H9 (cell line): ENCODE results near the gene ME3. TPM values are rescaled to one million over a fixed set of nuclear protein-coding genes. Genes with fewer than 3 reads are reported as not detected.

Experiments
- DNase-seq: peaks from one replicate; pipeline ENCODE4 v3.0.0-alpha.2; 2017
- H2AFZ ChIP-seq: one replicate; pipeline ENCODE4 v1.6.1; 2013; ENCODE audit warnings: mild to moderate bottlenecking, low read length, control low read depth, moderate library complexity
- H2AK5ac ChIP-seq: 2 replicates; pipeline ENCODE4 v1.6.1; 2013; ENCODE audit warnings: low read length, control low read depth, mixed read lengths; ENCODE audit not compliant: insufficient read length
- H2BK120ac ChIP-seq: one replicate; pipeline ENCODE4 v1.6.1; 2013; ENCODE audit warnings: low read depth, mild to moderate bottlenecking, low read length, control low read depth, inconsistent platforms; ENCODE audit not compliant: poor library complexity, severe bottlenecking
- H2BK12ac ChIP-seq: 2 replicates; pipeline ENCODE4 v1.6.1; 2013; ENCODE audit warnings: low read length, control low read depth, mixed read lengths, low read depth; ENCODE audit not compliant: insufficient read length
- H2BK15ac ChIP-seq: 2 replicates; pipeline ENCODE4 v1.6.1; 2013; ENCODE audit warnings: low read depth, low read length, control low read depth
- H2BK20ac ChIP-seq: one replicate; pipeline ENCODE4 v1.6.1; 2013; ENCODE audit warnings: low read depth, mild to moderate bottlenecking, low read length, control low read depth, inconsistent platforms; ENCODE audit not compliant: poor library complexity, severe bottlenecking
- H2BK5ac ChIP-seq: 2 replicates; pipeline ENCODE4 v1.6.1; 2013; ENCODE audit warnings: low read length, control low read depth, mixed read lengths; ENCODE audit not compliant: insufficient read length
- H3K14ac ChIP-seq: 2 replicates; pipeline ENCODE4 v1.6.1; 2013; ENCODE audit warnings: low read length, control low read depth; ENCODE audit not compliant: insufficient read depth
- H3K18ac ChIP-seq: 2 replicates; pipeline ENCODE4 v1.6.1; 2013; ENCODE audit warnings: low read depth, mild to moderate bottlenecking, mixed read lengths, low read length, control low read depth; ENCODE audit not compliant: insufficient read length
- H3K23ac ChIP-seq: 2 replicates; pipeline ENCODE4 v1.6.1; 2013; ENCODE audit warnings: low read length, control low read depth, mixed read lengths, low read depth; ENCODE audit not compliant: insufficient read length
- H3K23me2 ChIP-seq: 2 replicates; pipeline ENCODE4 v1.6.1; 2013; ENCODE audit warnings: low read depth, mild to moderate bottlenecking, mixed read lengths, low read length, control low read depth; ENCODE audit not compliant: insufficient read length, poor library complexity, severe bottlenecking
- H3K27ac ChIP-seq: 2 replicates; pipeline ENCODE4 v1.5.1; 2013; ENCODE audit warnings: low read length, control low read depth, mixed read lengths, low read depth; ENCODE audit not compliant: insufficient read length
- H3K27me3 ChIP-seq: 2 replicates; pipeline ENCODE4 v1.6.1; 2013; ENCODE audit warnings: low read length, control low read depth, inconsistent platforms; ENCODE audit not compliant: insufficient read depth
- H3K4ac ChIP-seq: 2 replicates; pipeline ENCODE4 v1.6.1; 2013; ENCODE audit warnings: low read depth, mild to moderate bottlenecking, control low read depth, inconsistent platforms, low read length, moderate library complexity
- H3K4me1 ChIP-seq: 2 replicates; pipeline ENCODE4 v1.6.1; 2013; ENCODE audit warnings: low read length, control low read depth, inconsistent platforms; ENCODE audit not compliant: insufficient read depth
- H3K4me2 ChIP-seq: 2 replicates; pipeline ENCODE4 v1.6.1; 2013; ENCODE audit warnings: low read length, control low read depth, mixed read lengths; ENCODE audit not compliant: insufficient read length, insufficient read depth
- H3K56ac ChIP-seq: 2 replicates; pipeline ENCODE4 v1.6.1; 2013; ENCODE audit warnings: low read depth, mild to moderate bottlenecking, mixed read lengths, low read length, control low read depth; ENCODE audit not compliant: insufficient read length
- H3K79me1 ChIP-seq: 2 replicates; pipeline ENCODE4 v1.6.1; 2013; ENCODE audit warnings: low read depth, mild to moderate bottlenecking, moderate library complexity, low read length, control low read depth, inconsistent platforms; ENCODE audit not compliant: insufficient read depth, poor library complexity, severe bottlenecking
- H3K79me2 ChIP-seq: 2 replicates; pipeline ENCODE4 v1.6.1; 2013; ENCODE audit warnings: low read length, control low read depth, inconsistent platforms; ENCODE audit not compliant: insufficient read depth
- H3K9ac ChIP-seq: 2 replicates; pipeline ENCODE4 v1.6.1; 2013; ENCODE audit warnings: low read length, control low read depth, mixed read lengths; ENCODE audit not compliant: insufficient read length; ENCODE audit errors: extremely low read depth
- H3K9me3 ChIP-seq: one replicate; pipeline ENCODE4 v1.6.1; 2013; ENCODE audit warnings: low read depth, low read length, inconsistent platforms; ENCODE audit not compliant: control insufficient read depth
- H3T11ph ChIP-seq: one replicate; pipeline ENCODE4 v1.6.1; 2013; ENCODE audit warnings: mild to moderate bottlenecking, low read length, control low read depth, inconsistent platforms
- H4K20me1 ChIP-seq: one replicate; pipeline ENCODE4 v1.6.1; 2013; ENCODE audit not compliant: control insufficient read depth, insufficient read length, insufficient read depth
- H4K5ac ChIP-seq: 2 replicates; pipeline ENCODE4 v1.6.1; 2013; ENCODE audit warnings: low read depth, mild to moderate bottlenecking, mixed read lengths, low read length, control low read depth; ENCODE audit not compliant: insufficient read length
- H4K8ac ChIP-seq: replicated peaks from 2 replicates; pipeline ENCODE4 v1.6.1; 2013; ENCODE audit warnings: low read length, control low read depth, mixed read lengths, low read depth; ENCODE audit not compliant: insufficient read length
- H4K91ac ChIP-seq: 2 replicates; pipeline ENCODE4 v1.6.1; 2013; ENCODE audit warnings: low read depth, mild to moderate bottlenecking, moderate library complexity, mixed read lengths, low read length, control low read depth; ENCODE audit not compliant: insufficient read length
- H3K27ac Mint-ChIP-seq, 3 experiments: 2 replicates in 2 of 3; 3 replicates in 1 of 3; pipeline ENCODE4 v1.8.0; 2020 to 2021; ENCODE audit warnings: mixed read lengths in 3 of 3, mild to moderate bottlenecking in 1 of 3, moderate library complexity in 1 of 3
- H3K27me3 Mint-ChIP-seq: 2 replicates; pipeline ENCODE4 v1.8.0; 2021; ENCODE audit warnings: low read depth, mild to moderate bottlenecking, moderate library complexity, mixed read lengths
- H3K36me3 Mint-ChIP-seq, 3 experiments: 2 replicates in 2 of 3; 3 replicates in 1 of 3; pipeline ENCODE4 v1.8.0; 2020 to 2021; ENCODE audit warnings: low read depth in 3 of 3, mixed read lengths in 3 of 3; ENCODE audit not compliant: insufficient read depth in 1 of 3
- H3K4me1 Mint-ChIP-seq, 2 experiments: 2 replicates each; pipeline ENCODE4 v1.8.0; 2020; ENCODE audit warnings: mixed read lengths in 2 of 2
- H3K4me3 Mint-ChIP-seq, 2 experiments: 2 replicates in 1 of 2; 3 replicates in 1 of 2; pipeline ENCODE4 v1.8.0; 2020 to 2021; ENCODE audit warnings: mild to moderate bottlenecking in 2 of 2, mixed read lengths in 2 of 2, moderate library complexity in 1 of 2
- H3K9me3 Mint-ChIP-seq, 2 experiments: 2 replicates in 1 of 2; 3 replicates in 1 of 2; pipeline ENCODE4 v1.8.0; 2020; ENCODE audit warnings: mild to moderate bottlenecking in 2 of 2, mixed read lengths in 2 of 2, moderate library complexity in 1 of 2
- WGBS: extraction: QIAGEN DNeasy Blood & Tissue Kit; methylation state at CpG from one replicate; pipeline ENCODE4 v1.1.7; 2013; ENCODE audit warnings: missing lambda C conversion rate, low lambda C conversion rate, mixed read lengths; ENCODE audit not compliant: insufficient read length; ENCODE audit errors: extremely low coverage; 5-methylcytosine and 5-hydroxymethylcytosine counted together
- total RNA-seq: library from RNA; stranded (reverse); gene quantifications from 2 replicates; pipeline ENCODE4 v1.2.1, GENCODE V29; 2021
- TF ChIP-seq, protein P1 (sequence below): fragments of 200-600 bp; sonication (generic); conservative IDR thresholded peaks from 3 replicates; pipeline ENCODE4 v1.8.0; 2021; ENCODE audit warnings: antibody characterized with exemption, mild to moderate bottlenecking

Gene ME3
- total RNA-seq, 1 experiment from 2014 or later: 2.8 TPM

DNA sequence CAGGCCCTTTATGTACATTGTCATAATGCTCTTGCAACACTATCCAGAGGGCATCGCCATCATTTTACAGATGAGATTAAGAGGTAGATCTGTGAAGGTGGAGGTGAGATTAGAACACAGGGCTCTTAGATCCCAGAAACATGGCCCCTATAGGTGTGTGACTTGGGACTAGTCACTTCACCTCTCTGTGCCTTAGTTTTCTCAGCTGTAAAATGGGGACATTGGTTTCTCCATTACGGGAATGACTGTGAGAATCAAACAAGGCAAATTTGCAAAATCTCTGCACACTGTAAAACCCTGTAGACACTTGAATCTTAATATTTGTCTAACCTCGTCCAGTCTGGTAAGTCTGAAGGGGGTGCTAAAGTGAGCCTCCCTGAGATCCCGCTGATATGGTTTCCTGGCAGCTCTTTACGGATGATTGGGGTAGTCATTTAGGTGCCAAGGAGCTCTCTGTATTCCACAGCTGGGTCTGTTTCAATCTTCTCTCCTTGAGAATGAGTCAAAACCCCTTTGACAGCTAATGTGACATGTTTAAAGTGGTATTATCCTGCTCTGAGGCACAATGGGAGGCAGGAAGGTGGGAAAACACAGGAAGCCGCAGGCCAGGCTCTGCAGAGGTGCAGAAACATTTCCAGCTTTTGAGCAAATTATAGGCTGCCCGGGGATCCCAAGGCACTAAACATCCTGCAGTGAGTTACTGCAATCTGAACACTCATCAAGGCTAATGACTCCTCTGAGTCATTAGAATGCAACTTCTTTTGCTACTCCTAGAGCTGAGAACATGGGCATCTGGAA lies 156.9 kb downstream of the ME3 start:
- no peak overlapping the region for H3K4ac ChIP-seq
- H3K27ac ChIP-seq: no peak overlapping the region
- no peaks in the 10 kb centered on the region for H3K23me2 ChIP-seq
- H2AFZ ChIP-seq: no peak overlapping the region
- no CpG with 5 or more reads among the region's 7 CpGs for WGBS
- no peak overlapping the region for H3K14ac ChIP-seq
- H2BK20ac ChIP-seq: no peak overlapping the region
- no peak overlapping the region for H2BK5ac ChIP-seq
- H3K56ac ChIP-seq: no peak overlapping the region
- no peak overlapping the region for H3K4me3 Mint-ChIP-seq
- H4K91ac ChIP-seq: no peak overlapping the region
- peaks cover 17% of the 10 kb centered on the region for H3K9me3 ChIP-seq
- no peak overlapping the region for H3T11ph ChIP-seq
- no peaks in the 10 kb centered on the region for H3K9me3 Mint-ChIP-seq
- no peak for DNase-seq
- H3K4me1 Mint-ChIP-seq: peaks cover 7 to 10% of the 10 kb centered on the region in 2 experiments
- no peaks in the 10 kb centered on the region for H3K79me1 ChIP-seq
- no peak overlapping the region for H2BK12ac ChIP-seq
- peaks cover 2% of the 10 kb centered on the region; the same call in 1 of the 2 replicates for H3K4me1 ChIP-seq
- no peak overlapping the region for H2BK15ac ChIP-seq
- H3K9ac ChIP-seq: no peak overlapping the region
- no peak overlapping the region for H2BK120ac ChIP-seq
- H3K4me2 ChIP-seq: no peak overlapping the region
- TF ChIP-seq, protein P1, sequence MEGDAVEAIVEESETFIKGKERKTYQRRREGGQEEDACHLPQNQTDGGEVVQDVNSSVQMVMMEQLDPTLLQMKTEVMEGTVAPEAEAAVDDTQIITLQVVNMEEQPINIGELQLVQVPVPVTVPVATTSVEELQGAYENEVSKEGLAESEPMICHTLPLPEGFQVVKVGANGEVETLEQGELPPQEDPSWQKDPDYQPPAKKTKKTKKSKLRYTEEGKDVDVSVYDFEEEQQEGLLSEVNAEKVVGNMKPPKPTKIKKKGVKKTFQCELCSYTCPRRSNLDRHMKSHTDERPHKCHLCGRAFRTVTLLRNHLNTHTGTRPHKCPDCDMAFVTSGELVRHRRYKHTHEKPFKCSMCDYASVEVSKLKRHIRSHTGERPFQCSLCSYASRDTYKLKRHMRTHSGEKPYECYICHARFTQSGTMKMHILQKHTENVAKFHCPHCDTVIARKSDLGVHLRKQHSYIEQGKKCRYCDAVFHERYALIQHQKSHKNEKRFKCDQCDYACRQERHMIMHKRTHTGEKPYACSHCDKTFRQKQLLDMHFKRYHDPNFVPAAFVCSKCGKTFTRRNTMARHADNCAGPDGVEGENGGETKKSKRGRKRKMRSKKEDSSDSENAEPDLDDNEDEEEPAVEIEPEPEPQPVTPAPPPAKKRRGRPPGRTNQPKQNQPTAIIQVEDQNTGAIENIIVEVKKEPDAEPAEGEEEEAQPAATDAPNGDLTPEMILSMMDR: no peak
- no peak overlapping the region for H4K5ac ChIP-seq
- no peaks in the 10 kb centered on the region for H3K79me2 ChIP-seq
- no peaks in the 10 kb centered on the region for H3K36me3 Mint-ChIP-seq
- H3K27me3 ChIP-seq: no peaks in the 10 kb centered on the region
- no peak overlapping the region for H2AK5ac ChIP-seq
- no peak overlapping the region for H3K23ac ChIP-seq
- no peak overlapping the region for H3K18ac ChIP-seq
- H4K20me1 ChIP-seq: no peaks in the 10 kb centered on the region
- no peak overlapping the region for H3K27ac Mint-ChIP-seq
- H4K8ac ChIP-seq: no peak overlapping the region
- no peaks in the 10 kb centered on the region for H3K27me3 Mint-ChIP-seq
